GM21619 (cell line): Measurements from ENCODE around the gene LAMA3.

Experiments used
- ATAC-seq: cut with Tn5 transposase; IDR thresholded peaks from one replicate; pipeline ENCODE4 v1.9.1; 2021; ENCODE audit not compliant: unreplicated experiment

The LAMA3 gene

DNA sequence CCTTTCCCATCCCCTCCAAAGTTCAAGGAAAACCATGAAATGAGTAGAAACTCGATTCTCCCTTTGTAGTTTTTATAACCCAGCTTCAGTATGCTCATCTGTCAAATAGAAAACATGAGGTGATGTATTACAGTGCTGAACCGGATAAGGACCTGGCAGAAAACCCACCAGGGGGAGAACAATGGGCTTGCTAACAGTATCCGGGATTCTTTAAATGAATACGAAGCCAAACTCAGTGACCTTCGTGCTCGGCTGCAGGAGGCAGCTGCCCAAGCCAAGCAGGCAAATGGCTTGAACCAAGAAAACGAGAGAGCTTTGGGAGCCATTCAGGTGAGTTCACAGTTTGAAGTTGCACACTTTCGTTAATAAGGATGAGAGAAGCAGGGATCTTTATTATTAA is 211.7 kb downstream of the LAMA3 start:
- no peak for ATAC-seq

DNA sequence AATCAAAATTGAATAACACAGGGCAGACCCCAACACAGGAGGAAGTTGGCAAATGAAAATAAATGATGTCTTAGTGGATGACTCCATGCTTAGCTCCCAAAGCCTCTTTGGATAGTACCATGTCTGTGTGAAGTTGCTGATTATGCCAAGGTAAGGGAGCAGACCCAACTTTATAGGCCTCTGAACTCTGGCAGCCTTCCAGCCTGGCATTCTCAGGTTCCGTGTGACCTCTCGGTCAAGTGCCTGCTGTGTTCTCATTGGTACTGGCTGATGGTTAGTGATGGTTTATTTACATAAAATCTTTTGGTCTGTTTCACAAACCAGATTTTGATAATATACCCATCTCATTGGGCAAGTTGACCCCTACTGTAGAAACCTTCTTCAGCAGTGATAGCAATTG is 213.1 kb downstream of the LAMA3 start:
- no peak for ATAC-seq

DNA sequence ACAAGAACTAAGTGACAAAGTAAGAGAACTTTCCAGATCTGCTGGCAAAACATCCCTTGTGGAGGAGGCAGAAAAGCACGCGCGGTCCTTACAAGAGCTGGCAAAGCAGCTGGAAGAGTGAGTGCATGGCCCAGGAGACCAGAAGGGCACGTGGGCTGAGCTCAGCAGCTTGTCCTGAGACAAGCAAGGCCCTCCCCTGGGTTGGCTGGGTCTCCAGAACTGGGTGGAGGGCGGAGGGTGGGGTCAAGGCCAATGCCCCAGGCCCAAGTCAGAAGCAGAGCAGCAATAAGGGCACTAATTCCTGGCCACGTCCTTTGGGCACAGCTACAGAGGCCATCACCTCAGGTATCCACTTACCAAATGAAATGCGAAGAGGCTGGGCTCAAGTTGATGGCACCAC is 214.7 kb downstream of the LAMA3 start:
- no peak for ATAC-seq

- ATAC-seq = no peak
These were observed 217.4 kb downstream of the LAMA3 start for GRCh38 chr18:23906658-23907057.

DNA sequence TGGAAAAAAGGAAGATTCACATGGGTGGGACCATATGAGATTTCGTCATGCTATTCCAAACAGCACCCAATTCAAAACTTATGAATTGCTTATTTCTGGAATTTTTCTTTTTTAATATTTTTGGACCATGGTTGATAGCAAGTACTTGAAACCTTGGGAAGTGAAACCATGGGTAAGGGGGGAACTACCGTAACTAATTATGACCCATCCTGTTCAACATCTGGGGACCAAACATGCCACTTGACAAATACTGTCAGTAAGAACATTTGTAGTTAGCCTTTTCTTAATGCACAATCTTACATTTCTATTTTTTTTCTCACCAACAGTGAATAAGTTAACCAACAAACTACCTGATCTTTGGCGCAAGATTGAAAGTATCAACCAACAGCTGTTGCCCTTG is 219.6 kb downstream of the LAMA3 start:
- no peak for ATAC-seq

- ATAC-seq = no peak
These were observed 220.8 kb downstream of the LAMA3 start for GRCh38 chr18:23910032-23910431.

DNA sequence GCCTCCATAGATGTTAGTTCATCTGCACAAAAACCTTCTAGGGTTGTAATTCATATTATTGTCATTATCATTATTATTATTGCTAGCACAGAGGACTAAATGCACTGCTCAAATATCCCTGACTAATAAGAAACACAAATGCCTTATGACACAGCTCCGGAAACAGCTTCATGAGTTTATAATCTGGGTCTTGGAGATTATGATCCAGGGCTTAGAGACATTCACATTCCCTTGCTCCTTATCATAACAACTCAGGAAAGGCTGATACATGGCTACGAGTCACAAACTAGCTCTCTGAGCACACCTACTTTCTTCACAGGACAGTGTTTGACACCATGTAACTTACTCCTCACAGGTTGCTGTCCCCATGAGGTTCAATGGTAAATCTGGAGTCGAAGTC is 223.1 kb downstream of the LAMA3 start:
- ATAC-seq = no peak

DNA sequence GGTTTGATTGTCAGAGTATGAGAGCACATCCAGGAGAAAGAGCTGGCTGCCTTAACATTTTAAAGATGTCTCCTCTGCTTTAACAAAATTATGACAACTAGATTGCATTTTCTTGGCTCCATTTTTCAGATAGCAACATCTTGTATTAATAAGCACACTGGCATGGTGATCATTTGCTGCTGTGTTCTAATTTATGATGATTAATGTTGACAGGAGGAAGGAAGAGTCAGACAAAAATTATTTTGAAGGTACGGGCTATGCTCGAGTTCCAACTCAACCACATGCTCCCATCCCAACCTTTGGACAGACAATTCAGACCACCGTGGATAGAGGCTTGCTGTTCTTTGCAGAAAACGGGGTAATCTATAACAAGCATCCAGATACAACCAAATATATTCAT is 227.1 kb downstream of the LAMA3 start:
- ATAC-seq = no peak

DNA sequence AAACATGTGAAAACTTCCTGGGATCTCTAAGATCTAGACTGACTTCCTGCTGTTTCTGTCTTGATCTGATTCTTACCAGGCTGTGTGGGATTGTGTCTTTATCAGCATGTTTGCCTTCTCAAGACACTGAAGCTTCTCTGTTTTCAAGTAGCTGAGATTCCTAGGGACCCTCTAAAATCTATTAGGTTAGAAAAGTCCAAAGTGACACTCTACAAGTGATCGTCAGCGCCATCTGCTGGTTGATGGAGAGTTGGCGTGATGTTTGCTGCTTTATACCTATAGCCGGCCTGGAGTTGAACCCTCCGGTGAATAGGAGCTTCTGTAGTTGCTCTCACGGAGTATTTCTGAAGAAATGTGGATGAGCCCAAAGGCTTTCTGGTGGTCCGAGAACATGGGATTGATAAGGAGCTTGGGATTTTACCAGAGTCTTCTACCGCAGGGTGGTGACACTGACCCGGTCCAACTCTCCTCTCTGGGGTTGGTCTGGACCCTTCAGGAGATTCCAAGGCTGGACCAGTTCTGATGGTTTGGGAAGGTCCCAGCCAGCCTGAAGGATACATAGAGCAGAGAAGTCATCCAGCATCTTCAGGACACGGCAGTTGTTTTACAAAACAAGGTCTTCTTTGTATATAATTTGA is 229.3 kb downstream of the LAMA3 start:
- ATAC-seq = no peak

DNA sequence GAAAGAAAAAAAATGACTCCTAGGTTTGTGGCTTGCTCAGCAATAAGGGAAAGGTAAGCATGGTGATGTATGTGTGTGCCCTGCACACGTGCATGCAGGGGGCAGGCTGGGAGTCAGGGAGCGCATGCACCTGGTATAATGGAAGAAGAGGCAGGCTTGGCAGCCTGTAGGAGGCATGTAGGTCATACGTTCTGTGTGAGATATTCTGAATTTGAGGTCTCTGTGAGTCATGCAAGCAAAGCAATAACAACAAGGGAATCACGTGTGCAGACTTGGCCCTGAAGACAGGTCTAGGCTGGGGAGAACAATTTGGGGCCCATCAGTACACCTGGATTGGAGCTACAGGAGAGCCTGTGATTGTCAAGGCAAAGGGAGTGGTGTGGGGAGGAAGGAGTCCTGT is 230.8 kb downstream of the LAMA3 start:
- no peak for ATAC-seq

DNA sequence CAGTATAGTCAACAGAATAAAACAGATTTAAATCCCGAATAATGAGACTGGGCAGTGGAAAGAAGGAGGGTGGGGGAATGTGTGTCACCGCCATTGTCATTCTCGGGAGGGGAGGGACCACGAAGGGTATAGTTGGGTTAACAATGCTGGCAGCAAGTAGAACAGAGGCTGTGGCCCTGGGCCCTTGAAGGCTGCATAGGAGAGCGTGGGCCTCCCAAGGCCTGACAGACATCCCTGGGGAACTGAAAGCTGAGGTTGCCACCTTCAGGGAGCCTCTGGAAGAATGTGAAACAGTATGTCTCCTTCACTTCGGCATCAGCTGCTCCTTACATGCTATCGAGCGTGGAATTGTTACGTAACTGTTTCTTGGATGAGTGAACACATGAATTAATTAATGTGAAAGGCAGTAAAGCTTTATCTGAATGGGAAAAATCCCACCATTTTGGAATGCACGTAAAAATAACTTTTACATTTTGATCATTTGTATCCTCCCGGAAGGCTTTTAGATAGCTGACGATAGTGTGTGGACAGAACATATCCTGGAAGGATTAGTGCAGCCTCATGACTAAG is 232.5 kb downstream of the LAMA3 start:
- no peak for ATAC-seq

- peak; percentile 47 for ATAC-seq
These were observed 233.7 kb downstream of the LAMA3 start for GRCh38 chr18:23922939-23923338.

- ATAC-seq = no peak
These were observed 235.6 kb downstream of the LAMA3 start for GRCh38 chr18:23924813-23925212.

DNA sequence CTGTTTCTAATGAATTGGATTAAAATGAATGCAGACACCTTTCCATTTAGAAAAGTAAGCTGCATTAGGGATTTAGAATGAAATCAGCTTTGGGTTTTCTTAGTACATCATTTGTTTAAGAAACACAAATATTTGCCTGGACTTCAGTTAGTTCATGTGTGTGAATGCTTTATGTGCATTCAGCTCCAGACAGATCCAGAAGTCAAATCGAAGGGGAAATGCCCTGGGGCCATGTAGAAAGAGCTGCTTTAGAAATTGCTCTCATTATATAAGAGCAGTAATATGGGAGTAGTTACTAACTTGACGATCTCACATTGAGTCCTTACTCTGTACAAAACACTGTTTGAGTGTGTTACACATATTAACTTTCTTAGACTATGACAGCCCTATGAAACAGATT is 237.3 kb downstream of the LAMA3 start:
- ATAC-seq = no peak

DNA sequence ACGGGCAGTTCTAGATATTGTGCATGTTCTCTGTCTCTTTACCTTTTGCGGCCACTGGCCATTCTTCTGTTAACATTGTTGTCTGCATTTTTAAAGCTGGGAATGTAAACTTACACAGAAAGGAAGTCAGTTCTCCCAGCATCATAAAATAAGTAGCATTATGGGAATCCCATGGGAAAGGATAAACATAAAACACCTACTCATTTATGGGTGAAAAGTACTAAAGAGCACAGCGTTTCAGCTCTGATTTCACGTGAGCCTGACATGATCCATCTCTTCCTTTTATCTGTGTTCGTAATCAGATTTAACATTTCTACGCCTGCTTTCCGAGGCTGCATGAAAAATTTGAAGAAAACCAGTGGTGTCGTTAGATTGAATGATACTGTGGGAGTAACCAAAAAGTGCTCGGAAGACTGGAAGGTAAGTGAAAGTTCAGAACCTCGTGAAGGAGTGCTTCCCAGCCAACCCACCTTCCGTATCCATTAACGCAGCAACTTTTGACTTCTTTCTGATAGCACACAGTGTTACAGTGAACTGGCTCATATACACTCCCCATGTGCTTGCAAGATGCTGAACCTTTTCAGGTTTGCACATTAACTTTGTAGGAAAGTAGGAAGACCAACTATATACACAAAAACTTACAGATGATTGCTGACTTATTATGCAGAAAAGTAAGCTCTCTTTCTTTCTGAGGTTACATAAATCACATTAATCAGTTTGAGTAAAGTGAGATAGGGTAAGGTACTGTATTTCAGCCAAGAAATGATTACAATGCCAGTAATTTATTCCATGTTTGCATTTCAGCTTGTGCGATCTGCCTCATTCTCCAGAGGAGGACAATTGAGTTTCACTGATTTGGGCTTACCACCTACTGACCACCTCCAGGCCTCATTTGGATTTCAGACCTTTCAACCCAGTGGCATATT is 238.8 kb downstream of the LAMA3 start:
- ATAC-seq = no peak

GRCh38 chr18:23929362-23929930 is 240.2 kb downstream of the LAMA3 start:
- no peak for ATAC-seq

GRCh38 chr18:23930002-23930401 is 240.7 kb downstream of the LAMA3 start:
- no peak for ATAC-seq

GRCh38 chr18:23932385-23933067 is 243.3 kb downstream of the LAMA3 start:
- no peak for ATAC-seq

GRCh38 chr18:23933407-23933806 is 244.2 kb downstream of the LAMA3 start:
- no peak for ATAC-seq

DNA sequence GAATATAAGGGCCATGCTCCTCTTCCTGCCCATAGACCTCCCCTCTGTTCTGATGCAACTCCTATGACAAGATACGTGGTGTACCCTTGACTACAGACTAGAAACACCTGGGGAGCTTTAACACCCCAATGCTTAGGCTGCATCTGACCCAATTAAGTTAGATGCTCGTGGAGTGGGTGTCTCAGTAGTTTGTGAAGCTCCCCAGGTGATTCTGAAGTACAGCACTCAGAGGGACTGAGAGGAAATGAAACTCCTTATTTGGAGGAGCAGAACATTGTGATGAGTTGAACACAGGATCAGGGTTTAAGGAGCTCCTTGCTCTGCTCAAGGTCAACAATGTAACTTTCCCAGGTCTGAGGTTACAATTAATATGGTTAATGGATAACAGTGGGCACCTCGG is 245.0 kb downstream of the LAMA3 start:
- no peak for ATAC-seq

DNA sequence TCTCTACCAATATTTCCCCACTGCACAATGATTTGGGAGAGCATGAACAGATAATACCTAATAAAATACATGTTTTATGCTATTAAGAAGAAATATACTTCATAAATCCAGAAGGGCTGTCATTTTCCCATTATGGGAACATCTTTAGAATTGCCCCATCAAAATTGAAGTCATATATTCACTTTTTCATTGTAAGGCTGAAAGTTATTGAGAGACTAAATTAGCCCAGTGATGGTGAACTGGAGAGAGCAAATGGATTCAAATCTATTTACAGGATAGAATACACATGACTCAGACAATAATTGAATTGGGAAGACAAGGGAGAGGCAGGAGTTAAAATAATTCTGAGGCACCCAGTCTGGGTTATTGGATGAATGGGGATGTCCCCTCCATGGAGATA is 245.6 kb downstream of the LAMA3 start:
- ATAC-seq = no peak
